Ascending aorta (tissue), 2 donors: ENCODE data around the gene TMEM243. TPM values are rescaled to one million over a fixed set of nuclear protein-coding genes. Genes with fewer than 3 reads are reported as not detected.
"Not testable (repeated sequence)": the region's sequence is repeated elsewhere in the genome, so short reads cannot be mapped to it uniquely, and the experiment has no call there.

Experiments
- DNase-seq, 2 donors: peaks; one replicate each; pipeline ENCODE4 v3.0.0-alpha.2; 2019; ENCODE audit warnings: low spot score in 2 of 2
- H3K27ac ChIP-seq, 2 donors: fragments of 200-600 bp; sonication (generic); one replicate each; pipeline ENCODE4 v1.5.1; 2016 to 2017; ENCODE audit warnings: mild to moderate bottlenecking in 1 of 2
- H3K27me3 ChIP-seq: fragments of 200-600 bp; sonication (generic); one replicate; pipeline ENCODE4 v1.5.1; 2017
- H3K36me3 ChIP-seq, 2 donors: fragments of 200-600 bp; sonication (generic); one replicate each; pipeline ENCODE4 v1.5.1; 2016
- H3K4me1 ChIP-seq, 2 donors: fragments of 200-600 bp; sonication (generic); one replicate each; pipeline ENCODE4 v1.5.1; 2016 to 2017; ENCODE audit warnings: mild to moderate bottlenecking in 1 of 2
- H3K4me3 ChIP-seq, 2 donors: fragments of 200-600 bp; sonication (generic); one replicate each; pipeline ENCODE4 v1.5.1; 2016 to 2017; ENCODE audit warnings: mild to moderate bottlenecking in 1 of 2
- H3K9me3 ChIP-seq, 2 donors: fragments of 200-600 bp; sonication (generic); one replicate each; pipeline ENCODE4 v1.5.1; 2016
- intact Hi-C: fragments of 100-400 bp; cut with DNase I; formaldehyde crosslinking; loops from one replicate; pipeline ENCODE4 v1.15.1; 2023
- total RNA-seq: library from RNA; depleted of rRNA; stranded (reverse); fragments of >200 nt; gene quantifications from one replicate; pipeline ENCODE4 v1.1.0, GENCODE V29; 2016
- TF ChIP-seq, protein P1 (sequence below), 3 experiments: fragments of 200-600 bp in 2 of 3; fragments of 450-650 bp in 1 of 3; sonication (generic) in 2 of 3; IDR thresholded peaks; one replicate each; pipeline ENCODE4 v1.5.1; 2016 to 2019; ENCODE audit warnings: antibody characterized with exemption in 3 of 3, mild to moderate bottlenecking in 1 of 3, moderate library complexity in 1 of 3

Gene TMEM243
- 27.5 TPM for total RNA-seq

- Histone ChIP-seq H3K27ac (peak within 1 kb of the TSS; percentile 90 to 91), H3K9me3 (no peaks in the 10 kb centered on the region), H3K4me3 (peak within 1 kb of the TSS; percentile 95 to 98), H3K36me3 (no peaks in the 10 kb centered on the region), H3K27me3 (no peaks in the 10 kb centered on the region), H3K4me1 (peaks cover 2 to 8% of the 10 kb centered on the region in 2 donors)
- TF ChIP-seq, protein P1, sequence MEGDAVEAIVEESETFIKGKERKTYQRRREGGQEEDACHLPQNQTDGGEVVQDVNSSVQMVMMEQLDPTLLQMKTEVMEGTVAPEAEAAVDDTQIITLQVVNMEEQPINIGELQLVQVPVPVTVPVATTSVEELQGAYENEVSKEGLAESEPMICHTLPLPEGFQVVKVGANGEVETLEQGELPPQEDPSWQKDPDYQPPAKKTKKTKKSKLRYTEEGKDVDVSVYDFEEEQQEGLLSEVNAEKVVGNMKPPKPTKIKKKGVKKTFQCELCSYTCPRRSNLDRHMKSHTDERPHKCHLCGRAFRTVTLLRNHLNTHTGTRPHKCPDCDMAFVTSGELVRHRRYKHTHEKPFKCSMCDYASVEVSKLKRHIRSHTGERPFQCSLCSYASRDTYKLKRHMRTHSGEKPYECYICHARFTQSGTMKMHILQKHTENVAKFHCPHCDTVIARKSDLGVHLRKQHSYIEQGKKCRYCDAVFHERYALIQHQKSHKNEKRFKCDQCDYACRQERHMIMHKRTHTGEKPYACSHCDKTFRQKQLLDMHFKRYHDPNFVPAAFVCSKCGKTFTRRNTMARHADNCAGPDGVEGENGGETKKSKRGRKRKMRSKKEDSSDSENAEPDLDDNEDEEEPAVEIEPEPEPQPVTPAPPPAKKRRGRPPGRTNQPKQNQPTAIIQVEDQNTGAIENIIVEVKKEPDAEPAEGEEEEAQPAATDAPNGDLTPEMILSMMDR (IDR thresholded peaks at IDR 0.05) = peak in 1 of 3 experiments; percentile 5
- peak; percentile 39 to 90 for DNase-seq
- intact Hi-C loops = loop anchor here (1.0 to 10.0 kb wide), 5 partner anchors 67 to 995 kb away; partner anchors contain the start of genes CROT, DBF4, DMTF1 and ELAPOR2
Observed at GRCh38 chr7:87219545-87220025, at the start of gene TMEM243. TMEM243 (minus strand) TSS chr7:87219732; CDS start chr7:87219503, 229 bp downstream.

DNA sequence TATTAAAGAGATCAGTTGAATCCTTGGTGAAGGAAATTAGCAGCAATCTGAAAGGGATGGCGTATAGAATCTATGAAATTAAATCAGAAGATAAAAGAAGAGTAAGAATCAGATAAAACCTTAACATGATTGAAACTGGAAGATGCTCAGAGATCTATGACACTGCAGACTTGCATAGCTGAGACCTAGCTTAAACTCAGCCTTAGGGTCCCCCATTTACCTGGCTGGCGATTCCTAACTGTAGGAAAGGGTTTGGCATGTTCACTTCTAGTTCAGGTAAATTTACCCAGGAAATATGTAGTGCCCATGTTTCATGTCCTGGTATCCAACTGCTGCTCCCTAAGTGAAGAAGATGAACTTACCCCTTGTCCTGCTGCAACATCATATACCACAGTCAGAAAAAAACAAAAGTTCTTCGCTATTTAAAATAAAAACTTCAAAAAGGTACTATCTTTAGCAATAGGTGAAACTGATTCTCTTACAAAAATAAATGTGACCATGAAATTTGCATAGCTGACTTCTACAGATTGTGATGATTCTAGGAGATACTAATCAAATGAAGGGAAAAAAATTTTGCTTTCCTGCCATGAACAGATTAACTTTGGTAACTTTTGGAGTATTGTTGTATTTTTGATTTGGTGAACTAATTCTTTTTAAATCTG, 47.8 kb upstream of the TMEM243 start:
- Histone ChIP-seq H3K4me1 (no peaks in the 10 kb centered on the region), H3K4me3 (no peak overlapping the region), H3K36me3 (no peaks in the 10 kb centered on the region), H3K9me3 (no peaks in the 10 kb centered on the region), H3K27me3 (no peaks in the 10 kb centered on the region), H3K27ac (no peak overlapping the region)
- intact Hi-C loops = no loop called here
- TF ChIP-seq, protein P1 (IDR thresholded peaks at IDR 0.05) = no peak
- no peak for DNase-seq

GRCh38 chr7:87263537-87263936, 44.0 kb upstream of the TMEM243 start:
- no peak overlapping the region for H3K27ac ChIP-seq
- no peak for DNase-seq
- H3K4me3 ChIP-seq = no peak overlapping the region
- no peaks in the 10 kb centered on the region for H3K9me3 ChIP-seq
- H3K4me1 ChIP-seq = no peaks in the 10 kb centered on the region
- no peaks in the 10 kb centered on the region for H3K27me3 ChIP-seq
- no peaks in the 10 kb centered on the region for H3K36me3 ChIP-seq
- intact Hi-C loops = no loop called here
- TF ChIP-seq, protein P1 (IDR thresholded peaks at IDR 0.05) = no peak

DNA sequence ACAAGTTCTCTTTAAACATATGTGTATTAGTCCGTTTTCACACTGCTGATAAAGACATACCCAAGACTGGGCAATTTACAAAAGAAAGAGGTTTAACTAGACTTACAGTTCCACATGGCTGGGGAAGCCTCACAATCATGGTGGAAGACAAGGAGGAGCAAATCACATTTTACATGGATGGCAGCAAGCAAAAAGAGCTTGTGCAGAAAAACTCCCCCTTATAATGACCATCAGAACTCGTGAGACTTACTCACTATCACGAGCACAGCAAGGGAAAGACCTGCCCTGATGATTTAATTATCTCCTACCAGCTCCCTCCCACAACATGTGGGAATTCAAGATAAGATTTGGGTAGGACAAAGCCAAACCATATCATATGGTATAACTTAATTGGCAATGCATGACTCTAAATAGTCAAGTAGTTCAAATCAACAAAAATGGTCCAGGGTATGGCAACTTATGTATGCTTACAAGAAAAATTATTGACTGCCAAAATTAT, 34.1 kb upstream of the TMEM243 start:
- Histone ChIP-seq H3K27ac (no peak overlapping the region), H3K27me3 (no peaks in the 10 kb centered on the region), H3K4me1 (no peaks in the 10 kb centered on the region), H3K4me3 (no peak overlapping the region), H3K36me3 (no peaks in the 10 kb centered on the region), H3K9me3 (no peaks in the 10 kb centered on the region)
- no peak for DNase-seq
- intact Hi-C loops = no loop called here
- TF ChIP-seq, protein P1 (IDR thresholded peaks at IDR 0.05) = no peak

DNA sequence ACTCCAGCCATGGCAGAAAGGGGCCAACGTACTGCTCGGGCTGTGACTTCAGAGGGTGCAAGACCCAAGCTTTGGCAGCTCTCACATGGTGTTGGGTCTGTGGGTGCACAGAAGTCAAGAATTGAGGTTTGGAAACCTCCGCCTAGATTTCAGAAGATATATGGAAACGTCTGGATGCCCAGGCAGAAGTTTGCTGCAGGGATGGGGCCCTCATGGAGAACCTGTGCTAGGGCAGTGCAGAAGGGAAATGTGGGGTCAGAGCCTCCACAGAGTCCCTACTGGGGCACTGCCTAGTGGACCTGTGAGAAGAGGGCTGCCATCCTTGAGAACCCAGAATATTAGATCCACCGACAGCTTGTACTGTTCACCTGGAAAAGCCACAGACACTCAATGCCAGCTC, 26.1 kb upstream of the TMEM243 start:
- intact Hi-C loops, H3K27ac ChIP-seq, H3K36me3 ChIP-seq, DNase-seq, H3K4me3 ChIP-seq, H3K27me3 ChIP-seq, H3K4me1 ChIP-seq, H3K9me3 ChIP-seq: not testable (repeated sequence)

DNA sequence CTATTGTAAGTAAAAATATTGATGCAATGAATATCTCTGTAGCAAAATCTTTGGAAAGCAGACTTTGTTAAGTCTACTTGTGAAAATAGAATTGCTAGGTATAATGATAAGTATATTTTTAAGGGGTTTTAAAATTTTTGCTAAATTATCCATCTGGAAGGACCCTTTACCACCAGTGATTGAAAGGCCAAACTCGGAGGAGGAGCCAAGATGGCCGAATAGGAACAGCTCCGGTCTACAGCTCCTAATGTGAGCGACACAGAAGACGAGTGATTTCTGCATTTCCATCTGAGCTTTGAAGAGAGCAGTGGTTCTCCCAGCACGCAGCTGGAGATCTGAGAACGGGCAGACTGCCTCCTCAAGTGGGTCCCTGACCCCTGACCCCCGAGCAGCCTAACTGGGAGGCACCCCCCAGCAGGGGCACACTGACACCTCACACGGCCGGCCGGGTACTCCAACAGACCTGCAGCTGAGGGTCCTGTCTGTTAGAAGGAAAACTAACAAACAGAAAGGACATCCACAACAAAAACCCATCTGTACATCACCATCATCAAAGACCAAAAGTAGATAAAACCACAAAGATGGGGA, 19.0 kb upstream of the TMEM243 start:
- H3K27me3 ChIP-seq, H3K4me3 ChIP-seq, H3K4me1 ChIP-seq, H3K36me3 ChIP-seq, H3K27ac ChIP-seq, DNase-seq, H3K9me3 ChIP-seq: not testable (repeated sequence)
- intact Hi-C loops = loop anchor here (5.0 kb wide), 1 partner anchor 86 kb away; the partner anchor contains the start of gene DMTF1
